Measurements from ENCODE around the gene EFNB2.

GRCh38 chr13:106573284-106573846, 37.9 kb upstream of the EFNB2 start:
- no peak for TF ChIP-seq CTCF (IDR thresholded peaks at IDR 0.05; ENCODE audit: low read depth, low read length)
- TF ChIP-seq MYC (IDR thresholded peaks at IDR 0.05; ENCODE audit: low read depth, low read length), result no peak
- no peak for TF ChIP-seq POLR2A (IDR thresholded peaks at IDR 0.05; ENCODE audit: extremely low read depth, insufficient read length)

All from NB4 (cell line).